K562 (cell line): ENCODE measurements around the gene TDRD12. TPM values are rescaled to one million over a fixed set of nuclear protein-coding genes. Genes with fewer than 3 reads are reported as not detected.

ENCODE experiments used
- ATAC-seq: fragments of 200-7000 bp; cut with Tn5 transposase; 3 replicates; pipeline ENCODE4 v1.9.1; 2020; ENCODE audit warnings: moderate library complexity
- BruUV-seq: library from RNA; stranded (reverse); fragments of 400-500 nt; replicated peaks from 2 replicates; lab custom pipeline; 2021; lab: Mats Ljungman, UMichigan
- CTCF ChIA-PET: fragments of 300-600 bp; formaldehyde crosslinking; extraction: SDS; loops from one replicate; lab custom pipeline; 2021; ENCODE audit warnings: low intra/inter-chr PET ratio; lab: Yijun Ruan, JAX
- POLR2A ChIA-PET: fragments of 300-600, 350-650 bp; sonication (Branson Sonifier 250); formaldehyde crosslinking; extraction: SDS; loops from one replicate; lab custom pipeline; 2021; ENCODE audit warnings: antibody characterized with exemption, inconsistent platforms; lab: Yijun Ruan, JAX
- DNase-seq, 4 experiments: peaks; one replicate each; pipeline versions ENCODE4 v3.0.0 to v3.0.0-alpha.2; 2011 to 2018; ENCODE audit warnings: low spot score in 3 of 4, mixed read lengths in 3 of 4; ENCODE audit errors: extremely low read depth in 1 of 4
- FAIRE-seq: peaks from 2 replicates; lab custom pipeline; 2011; peaks lifted over from hg19 to GRCh38; lab: Jason Lieb, UNC
- H2AFZ ChIP-seq: 2 replicates; pipeline ENCODE4 v1.6.0; 2011; ENCODE audit warnings: low read depth, low read length, control low read depth, inconsistent platforms
- H3K27ac ChIP-seq: fragments of 200-600 bp; 3 replicates; pipeline ENCODE4 v1.8.0; 2011; ENCODE audit warnings: low read depth, mild to moderate bottlenecking, control low read depth, inconsistent platforms, low read length, moderate library complexity, mixed read lengths; ENCODE audit errors: extremely low read depth
- H3K27me3 ChIP-seq, 2 experiments: fragments of 300-600 bp in 1 of 2; 2 replicates in 1 of 2; 3 replicates in 1 of 2; pipeline versions ENCODE4 v1.6.0 to v1.8.0; 2011; ENCODE audit warnings: inconsistent platforms in 2 of 2, low read length in 2 of 2, mild to moderate bottlenecking in 1 of 2, mixed read lengths in 1 of 2, moderate library complexity in 1 of 2; ENCODE audit not compliant: control insufficient read depth in 2 of 2, insufficient read depth in 2 of 2
- H3K36me3 ChIP-seq: fragments of 300-600 bp; 3 replicates; pipeline ENCODE4 v1.8.0; 2011; ENCODE audit warnings: mild to moderate bottlenecking, low read length, inconsistent platforms; ENCODE audit not compliant: control insufficient read depth, insufficient read depth
- H3K4me1 ChIP-seq, 2 experiments: fragments of 200-600 bp in 1 of 2; replicated peaks in 1 of 2; 2 replicates in 1 of 2; 3 replicates in 1 of 2; pipeline versions ENCODE4 v1.5.1 to v1.8.0; 2011; ENCODE audit warnings: inconsistent platforms in 2 of 2, low read length in 2 of 2, mild to moderate bottlenecking in 1 of 2, mixed read lengths in 1 of 2, moderate library complexity in 1 of 2; ENCODE audit not compliant: control insufficient read depth in 2 of 2, insufficient read depth in 2 of 2
- H3K4me2 ChIP-seq: 2 replicates; pipeline ENCODE4 v1.6.1; 2011; ENCODE audit warnings: low read length, control low read depth, inconsistent platforms, mixed read lengths; ENCODE audit not compliant: insufficient read depth
- H3K4me3 ChIP-seq: fragments of 200-600 bp; sonication (generic), shearing (Covaris generic); 2 replicates; pipeline ENCODE4 v1.5.1; 2016; ENCODE audit warnings: control low read depth, inconsistent platforms
- H3K79me2 ChIP-seq: fragments of 200-600 bp; 3 replicates; pipeline ENCODE4 v1.8.0; 2011; ENCODE audit warnings: low read length, inconsistent platforms; ENCODE audit not compliant: control insufficient read depth, insufficient read depth
- H3K9ac ChIP-seq, 2 experiments: 2 replicates each; pipeline versions ENCODE4 v1.6.0 to v1.6.1; 2011; ENCODE audit warnings: low read depth in 2 of 2, low read length in 2 of 2, control low read depth in 1 of 2, inconsistent platforms in 1 of 2, mild to moderate bottlenecking in 1 of 2, mixed read lengths in 1 of 2; ENCODE audit not compliant: insufficient read depth in 1 of 2
- H3K9me1 ChIP-seq: one replicate; pipeline ENCODE4 v1.6.0; 2011; ENCODE audit warnings: inconsistent platforms, mild to moderate bottlenecking, low read length, moderate library complexity; ENCODE audit not compliant: control insufficient read depth, insufficient read depth
- H3K9me3 ChIP-seq: replicated peaks from 2 replicates; pipeline ENCODE4 v1.5.1; 2011; ENCODE audit warnings: low read depth, low read length, inconsistent platforms; ENCODE audit not compliant: control insufficient read depth, insufficient read depth
- H4K20me1 ChIP-seq: replicated peaks from 2 replicates; pipeline ENCODE4 v1.6.1; 2011; ENCODE audit warnings: low read length, inconsistent platforms, mixed read lengths; ENCODE audit not compliant: control insufficient read depth, insufficient read depth
- BCLAF1 ChIP-seq, 2 experiments: fragments of 450-650 bp in 1 of 2; IDR thresholded peaks; 2 replicates each; pipeline ENCODE4 v1.6.1; 2011 to 2017; ENCODE audit warnings: low read depth in 2 of 2, antibody characterized with exemption in 1 of 2, borderline replicate concordance in 1 of 2, low read length in 1 of 2, mild to moderate bottlenecking in 1 of 2, mixed read lengths in 1 of 2; ENCODE audit not compliant: control insufficient read depth in 1 of 2
- CBX1 ChIP-seq: sonication (generic); IDR thresholded peaks from 2 replicates; pipeline ENCODE4 v1.6.1; 2016; ENCODE audit warnings: antibody characterized with exemption, low read depth, mild to moderate bottlenecking
- E2F6 ChIP-seq, 2 experiments: IDR thresholded peaks; 2 replicates each; pipeline ENCODE4 v1.6.1; 2011; ENCODE audit warnings: borderline replicate concordance in 1 of 2, control low read depth in 1 of 2, low read depth in 1 of 2, low read length in 1 of 2, mild to moderate bottlenecking in 1 of 2, mixed read lengths in 1 of 2, moderate library complexity in 1 of 2; ENCODE audit not compliant: insufficient read depth in 1 of 2, insufficient read length in 1 of 2, poor library complexity in 1 of 2, severe bottlenecking in 1 of 2; ENCODE audit errors: extremely low read depth in 1 of 2
- ETS2 ChIP-seq: IDR thresholded peaks from 2 replicates; pipeline ENCODE4 v1.6.1; 2016; ENCODE audit warnings: borderline replicate concordance, missing genetic modification characterization, mild to moderate bottlenecking, moderate library complexity, missing compliant biosample characterization; ENCODE audit not compliant: poor library complexity, severe bottlenecking
- GABPB1 ChIP-seq: sonication (generic); formaldehyde crosslinking; IDR thresholded peaks from 2 replicates; pipeline ENCODE4 v1.8.0; 2022; ENCODE audit warnings: mild to moderate bottlenecking, missing genetic modification reagents
- GTF2B ChIP-seq: IDR thresholded peaks from 2 replicates; pipeline ENCODE4 v1.6.1; 2011; ENCODE audit not compliant: insufficient read length; ENCODE audit errors: extremely low read depth
- HDAC2 ChIP-seq: fragments of 450-650 bp; IDR thresholded peaks from 2 replicates; pipeline ENCODE4 v1.6.1; 2016; ENCODE audit warnings: mild to moderate bottlenecking
- HLTF ChIP-seq: fragments of 450-650 bp; IDR thresholded peaks from 2 replicates; pipeline ENCODE4 v1.6.1; 2016
- MBD2 ChIP-seq: sonication (generic); IDR thresholded peaks from 2 replicates; pipeline ENCODE4 v1.6.1; 2016; ENCODE audit warnings: low read depth, borderline replicate concordance
- MYC ChIP-seq, 2 experiments: fragments of 250-450 bp in 1 of 2; sonication (Bioruptor Pico) in 1 of 2; IDR thresholded peaks; 2 replicates each; pipeline versions ENCODE4 v1.5.1 to v1.6.1; 2012 to 2021; ENCODE audit warnings: low read depth in 2 of 2, borderline replicate concordance in 1 of 2, improper control_type of control experiment in 1 of 2, low read length in 1 of 2, mild to moderate bottlenecking in 1 of 2, moderate library complexity in 1 of 2
- PCBP2 ChIP-seq: fragments of 200-400 bp; formaldehyde crosslinking; IDR thresholded peaks from 2 replicates; pipeline ENCODE4 v1.6.1; 2018; ENCODE audit warnings: low read length, low read depth, mild to moderate bottlenecking, moderate library complexity; ENCODE audit not compliant: poor library complexity, severe bottlenecking
- RNF2 ChIP-seq: sonication (generic); IDR thresholded peaks from 2 replicates; pipeline ENCODE4 v1.6.1; 2016
- SNAPC5 ChIP-seq: fragments of 250-450 bp; sonication (Bioruptor Pico); IDR thresholded peaks from 2 replicates; pipeline ENCODE4 v1.8.0; 2021; ENCODE audit warnings: moderate library complexity, mild to moderate bottlenecking, inconsistent platforms
- ZKSCAN1 ChIP-seq: fragments of 150-350 bp; IDR thresholded peaks from 2 replicates; pipeline ENCODE4 v1.6.1; 2016; ENCODE audit warnings: low read depth, low read length
- ZNF134 ChIP-seq: fragments of 250-450 bp; sonication (Bioruptor Pico); conservative IDR thresholded peaks from 2 replicates; pipeline ENCODE4 v1.4.0; 2020
- WGBS: fragments of 100-300 bp; shearing (Covaris generic); methylation state at CpG from one replicate; pipeline ENCODE4 v1.1.6; 2016; ENCODE audit warnings: low coverage, mixed read lengths; ENCODE audit not compliant: insufficient coverage; ENCODE audit errors: missing lambda C conversion rate; 5-methylcytosine and 5-hydroxymethylcytosine counted together
- in situ Hi-C: fragments of 300-500 bp; cut with MboI; formaldehyde crosslinking; loops from 4 replicates; pipeline ENCODE4 v1.15.0; 2018; ENCODE audit warnings: inconsistent platforms, mixed read lengths
- intact Hi-C: fragments of 100-400 bp; cut with micrococcal nuclease; formaldehyde crosslinking; loops from 2 replicates; pipeline ENCODE4 v1.14.2; 2022
- polyA plus RNA-seq, 8 experiments: library from polyadenylated mRNA; depleted of rRNA in 4 of 8; stranded (reverse) in 5 of 8; unstranded in 3 of 8; fragments of >200 nt; fragmentation: Nextera tagmentation in 2 of 8; fragmentation: Illumina TruSeq in 1 of 8; extraction: Ambion mirVana in 2 of 8; extraction: Trizol in 1 of 8; gene quantifications; 2 replicates each; pipeline versions ENCODE4 v1.2.1 to v1.2.3, GENCODE V29; 2011 to 2014; ENCODE audit warnings: inconsistent platforms in 1 of 8, missing spikeins in 1 of 8
- total RNA-seq, 7 experiments: library from RNA; depleted of rRNA in 6 of 7; stranded (reverse); fragments of >200 nt in 6 of 7; fragmentation: Illumina TruSeq in 2 of 7; extraction: Trizol in 2 of 7; gene quantifications; 2 replicates each; pipeline versions ENCODE4 v1.2.1 to v1.2.3, GENCODE V29; 2011 to 2021; ENCODE audit warnings: low replicate concordance in 1 of 7

The TDRD12 gene
- total and polyA plus RNA-seq, 9 of the 15 experiments (the other 6 are each of a cell fraction or from before 2014, with no cell fraction given) = 0.03 TPM; not detected in 8

- peak within 1 kb of the TSS; percentile 96 for H3K4me2 ChIP-seq
- no peaks in the 10 kb centered on the region for H3K9me1 ChIP-seq
- peaks cover 22 to 35% of the 10 kb centered on the region in 2 experiments; a peak in 4 of 5 replicates for H3K4me1 ChIP-seq
- H3K9ac ChIP-seq = peak within 1 kb of the TSS; percentile 89 to 100
- WGBS = 2% methylated on average over 26 of the region's 32 CpGs
- peaks cover 72% of the 10 kb centered on the region for H3K79me2 ChIP-seq
- peaks cover 20% of the 10 kb centered on the region for H3K9me3 ChIP-seq
- H3K27me3 ChIP-seq = no peaks in the 10 kb centered on the region
- CTCF ChIA-PET = no interaction called here
- H3K4me3 ChIP-seq = peak within 1 kb of the TSS; percentile 73
- H3K36me3 ChIP-seq = peaks cover 26% of the 10 kb centered on the region; the same call in 2 of the 3 replicates
- peak within 1 kb of the TSS; percentile 88 for H2AFZ ChIP-seq
- peak; percentile 79 to 90 (median 82) for DNase-seq
- peak; percentile 88 for ATAC-seq
- BruUV-seq = no TSS peak
- in situ Hi-C loops (no loop called here), intact Hi-C loops (loop anchor here (10.0 kb wide), 1 partner anchor 283 kb away; the partner anchor contains the start of genes CEP89 and FAAP24)
- H4K20me1 ChIP-seq = no peaks in the 10 kb centered on the region
- POLR2A ChIA-PET = interaction anchor here (0.6 to 1.2 kb wide), 14 partner anchors 9 to 673 kb away, joined by 3 to 11 read pairs (median 3); partner anchors contain the start of genes ANKRD27, RGS9BP and ZNF507
- FAIRE-seq = no peak
- peak within 1 kb of the TSS; percentile 86 for H3K27ac ChIP-seq
- no peak for TF ChIP-seq SNAPC5
- peak; percentile 41; the same call in 1 of the 2 replicates for TF ChIP-seq GABPB1 (CRISPR knock-in tag)
- no peak for TF ChIP-seq BCLAF1 (IDR thresholded peaks at IDR 0.05; ENCODE audit: borderline replicate concordance in 1 of 2, control insufficient read depth in 1 of 2, low read depth in 2 of 2, low read length in 1 of 2)
- no peak for TF ChIP-seq ETS2
- peak; percentile 77 for TF ChIP-seq HDAC2
- TF ChIP-seq MBD2 = peak; percentile 48; the same call in 1 of the 2 replicates
- no peak for TF ChIP-seq GTF2B
- TF ChIP-seq MYC (IDR thresholded peaks at IDR 0.05; ENCODE audit: low read depth, low read length) = peak; percentile 46; the same call in 1 of the 2 replicates
- 0 out of 2 replicates have a peak, but pooled peaks have one; percentile 17 for TF ChIP-seq MYC (CRISPR knock-in tag; IDR thresholded peaks at IDR 0.05; ENCODE audit: borderline replicate concordance, low read depth)
- TF ChIP-seq E2F6 (IDR thresholded peaks at IDR 0.05; ENCODE audit: borderline replicate concordance in 1 of 2, extremely low read depth in 1 of 2, insufficient read depth in 1 of 2, insufficient read length in 1 of 2, low read depth in 1 of 2, low read length in 1 of 2, poor library complexity in 1 of 2, severe bottlenecking in 1 of 2) = peak; percentile 58 to 78
- peak; percentile 74; the same call in 1 of the 2 replicates for TF ChIP-seq RNF2
- TF ChIP-seq ZKSCAN1 = no peak
- TF ChIP-seq PCBP2 = no peak
- TF ChIP-seq ZNF134 (CRISPR knock-in tag) = no peak
- peak; percentile 45; the same call in 1 of the 2 replicates for TF ChIP-seq CBX1
- no peak for TF ChIP-seq HLTF
Observed at GRCh38 chr19:32691291-32691951, 28.1 kb upstream of the TDRD12 start, which contains the start of gene NUDT19. TSS of gene NUDT19 (plus strand) at chr19:32691821. CDS start at chr19:32691961, 140 bp downstream.
